Smooth muscle cell (in vitro differentiated cells): ENCODE results near the gene CBLN1. TPM values are rescaled to one million over a fixed set of nuclear protein-coding genes. Genes with fewer than 3 reads are reported as not detected.

ENCODE experiments used
- DNase-seq: peaks from one replicate; lab custom pipeline; 2025; ENCODE audit not compliant: unreplicated experiment; lab: John Stamatoyannopoulos, UW
- H2AFZ ChIP-seq: fragments of 200-600 bp; sonication (generic); 2 replicates; pipeline ENCODE4 v1.6.0; 2016; ENCODE audit warnings: antibody characterized with exemption, low read depth, mild to moderate bottlenecking
- H3F3A ChIP-seq: fragments of 200-600 bp; sonication (generic); 2 replicates; pipeline ENCODE4 v1.6.0; 2017; ENCODE audit warnings: antibody characterized with exemption, low read depth
- H3K27ac ChIP-seq: fragments of 200-600 bp; sonication (generic); 2 replicates; pipeline ENCODE4 v1.5.1; 2016; ENCODE audit warnings: low read depth, mild to moderate bottlenecking
- H3K27me3 ChIP-seq: fragments of 200-600 bp; sonication (generic); 2 replicates; pipeline ENCODE4 v1.6.1; 2016; ENCODE audit warnings: low read depth, mild to moderate bottlenecking
- H3K36me3 ChIP-seq: fragments of 200-600 bp; sonication (generic); 2 replicates; pipeline ENCODE4 v1.5.1; 2016; ENCODE audit warnings: low read depth
- H3K4me1 ChIP-seq: fragments of 200-600 bp; sonication (generic); 2 replicates; pipeline ENCODE4 v1.5.1; 2016; ENCODE audit warnings: low read depth
- H3K4me2 ChIP-seq: fragments of 200-600 bp; sonication (generic); 2 replicates; pipeline ENCODE4 v1.6.0; 2016; ENCODE audit warnings: mild to moderate bottlenecking
- H3K4me3 ChIP-seq: fragments of 200-600 bp; sonication (generic); 2 replicates; pipeline ENCODE4 v1.5.1; 2016; ENCODE audit warnings: mild to moderate bottlenecking
- H3K79me2 ChIP-seq: fragments of 200-600 bp; sonication (generic); 2 replicates; pipeline ENCODE4 v1.6.0; 2016; ENCODE audit warnings: low read depth, mild to moderate bottlenecking
- H3K9ac ChIP-seq: fragments of 200-600 bp; sonication (generic); 2 replicates; pipeline ENCODE4 v1.6.0; 2016; ENCODE audit warnings: low read depth
- H3K9me3 ChIP-seq: fragments of 200-600 bp; sonication (generic); replicated peaks from 2 replicates; pipeline ENCODE4 v1.5.1; 2016; ENCODE audit warnings: low read depth
- H4K20me1 ChIP-seq: fragments of 200-600 bp; sonication (generic); 2 replicates; pipeline ENCODE4 v1.6.0; 2016; ENCODE audit warnings: low read depth
- WGBS: methylation state at CpG from one replicate; pipeline ENCODE4 v1.1.7; 2016; ENCODE audit warnings: low lambda C conversion rate; 5-methylcytosine and 5-hydroxymethylcytosine counted together
- polyA plus RNA-seq: library from polyadenylated mRNA; unstranded; fragments of >200 nt; fragmentation: Nextera tagmentation; extraction: Ambion mirVana; gene quantifications from 2 replicates; pipeline ENCODE4 v1.2.1, GENCODE V29; 2016
- total RNA-seq: library from RNA; depleted of rRNA; stranded (reverse); fragments of >200 nt; gene quantifications from 2 replicates; pipeline ENCODE4 v1.2.3, GENCODE V29; 2014
- TF ChIP-seq, protein P1 (sequence below): fragments of 200-600 bp; sonication (generic); IDR thresholded peaks from 2 replicates; pipeline ENCODE4 v1.5.1; 2017; ENCODE audit warnings: borderline replicate concordance, mild to moderate bottlenecking, antibody characterized with exemption; ENCODE audit not compliant: insufficient read depth, poor library complexity, severe bottlenecking

The CBLN1 gene
- total and polyA plus RNA-seq, 2 experiments from 2014 or later: not detected

- Histone ChIP-seq H3K4me3 (no peak overlapping the region), H3K9ac (no peak overlapping the region), H3K9me3 (no peaks in the 10 kb centered on the region), H3K27ac (no peak overlapping the region), H3K79me2 (no peaks in the 10 kb centered on the region), H2AFZ (no peak overlapping the region), H3K4me1 (peaks cover 4% of the 10 kb centered on the region), H4K20me1 (no peaks in the 10 kb centered on the region), H3K36me3 (no peaks in the 10 kb centered on the region), H3K4me2 (no peak overlapping the region), H3F3A (no peaks in the 10 kb centered on the region), H3K27me3 (peaks cover 82% of the 10 kb centered on the region)
- WGBS: 23% methylated on average over 11 of the region's 11 CpGs
- no peak for DNase-seq
- TF ChIP-seq, protein P1, sequence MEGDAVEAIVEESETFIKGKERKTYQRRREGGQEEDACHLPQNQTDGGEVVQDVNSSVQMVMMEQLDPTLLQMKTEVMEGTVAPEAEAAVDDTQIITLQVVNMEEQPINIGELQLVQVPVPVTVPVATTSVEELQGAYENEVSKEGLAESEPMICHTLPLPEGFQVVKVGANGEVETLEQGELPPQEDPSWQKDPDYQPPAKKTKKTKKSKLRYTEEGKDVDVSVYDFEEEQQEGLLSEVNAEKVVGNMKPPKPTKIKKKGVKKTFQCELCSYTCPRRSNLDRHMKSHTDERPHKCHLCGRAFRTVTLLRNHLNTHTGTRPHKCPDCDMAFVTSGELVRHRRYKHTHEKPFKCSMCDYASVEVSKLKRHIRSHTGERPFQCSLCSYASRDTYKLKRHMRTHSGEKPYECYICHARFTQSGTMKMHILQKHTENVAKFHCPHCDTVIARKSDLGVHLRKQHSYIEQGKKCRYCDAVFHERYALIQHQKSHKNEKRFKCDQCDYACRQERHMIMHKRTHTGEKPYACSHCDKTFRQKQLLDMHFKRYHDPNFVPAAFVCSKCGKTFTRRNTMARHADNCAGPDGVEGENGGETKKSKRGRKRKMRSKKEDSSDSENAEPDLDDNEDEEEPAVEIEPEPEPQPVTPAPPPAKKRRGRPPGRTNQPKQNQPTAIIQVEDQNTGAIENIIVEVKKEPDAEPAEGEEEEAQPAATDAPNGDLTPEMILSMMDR: no peak
Measured at GRCh38 chr16:49274591-49274990, 7.0 kb downstream of the CBLN1 start.

- Histone ChIP-seq H3K9me3 (no peaks in the 10 kb centered on the region), H3K9ac (no peak overlapping the region), H3K79me2 (no peaks in the 10 kb centered on the region), H3K4me2 (no peak overlapping the region), H3K27me3 (peaks cover 74% of the 10 kb centered on the region), H3K36me3 (no peaks in the 10 kb centered on the region), H3K4me1 (peaks cover 4% of the 10 kb centered on the region), H4K20me1 (no peaks in the 10 kb centered on the region), H3K4me3 (no peak overlapping the region), H2AFZ (no peak overlapping the region), H3K27ac (no peak overlapping the region), H3F3A (no peaks in the 10 kb centered on the region)
- TF ChIP-seq, protein P1: no peak
- WGBS: 63% methylated on average over 3 of the region's 3 CpGs
- no peak for DNase-seq
Measured at GRCh38 chr16:49273771-49274170, 7.9 kb downstream of the CBLN1 start.

DNA sequence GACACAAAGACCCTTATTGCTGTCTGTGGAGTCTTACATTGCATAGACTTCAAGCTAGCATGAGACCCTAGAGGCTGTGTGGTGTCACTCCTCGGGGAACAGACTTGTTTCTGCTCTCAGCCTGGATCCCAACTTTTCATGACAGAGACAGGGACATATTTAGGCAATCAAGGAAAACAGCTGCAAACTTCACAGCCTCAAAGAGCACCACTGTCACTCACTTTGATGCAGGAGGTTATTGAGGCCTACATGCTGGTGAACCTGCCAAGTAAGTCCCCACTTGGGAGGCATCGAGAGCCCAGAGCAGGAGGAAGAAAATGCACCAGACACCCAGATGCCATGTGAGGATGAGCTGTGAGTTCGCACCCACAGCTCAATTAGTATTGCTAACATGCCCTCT is 10.3 kb downstream of the CBLN1 start:
- Histone ChIP-seq H3F3A (no peaks in the 10 kb centered on the region), H3K9me3 (no peaks in the 10 kb centered on the region), H3K27me3 (peaks cover 55% of the 10 kb centered on the region), H2AFZ (no peak overlapping the region), H3K27ac (no peak overlapping the region), H3K4me3 (no peak overlapping the region), H3K4me2 (no peak overlapping the region), H3K9ac (no peak overlapping the region), H3K36me3 (no peaks in the 10 kb centered on the region), H3K79me2 (no peaks in the 10 kb centered on the region), H4K20me1 (no peaks in the 10 kb centered on the region), H3K4me1 (no peaks in the 10 kb centered on the region)
- no peak for DNase-seq
- WGBS: 67% methylated on average over 3 of the region's 3 CpGs
- TF ChIP-seq, protein P1: no peak

- H3K4me2 ChIP-seq: no peak overlapping the region
- WGBS: 90% methylated on average over 3 of the region's 3 CpGs
- no peaks in the 10 kb centered on the region for H4K20me1 ChIP-seq
- H3K27ac ChIP-seq: no peak overlapping the region
- no peaks in the 10 kb centered on the region for H3K4me1 ChIP-seq
- no peaks in the 10 kb centered on the region for H3K36me3 ChIP-seq
- H3K4me3 ChIP-seq: no peak overlapping the region
- no peak overlapping the region for H2AFZ ChIP-seq
- H3K9ac ChIP-seq: no peak overlapping the region
- H3K27me3 ChIP-seq: peaks cover 33% of the 10 kb centered on the region
- H3K79me2 ChIP-seq: no peaks in the 10 kb centered on the region
- no peaks in the 10 kb centered on the region for H3K9me3 ChIP-seq
- TF ChIP-seq, protein P1: no peak
- no peak for DNase-seq
- H3F3A ChIP-seq: no peaks in the 10 kb centered on the region
Measured at GRCh38 chr16:49269201-49269600, 12.4 kb downstream of the CBLN1 start.
